ENCODE data around the gene ATP2B2.

- TF ChIP-seq CTCF (IDR thresholded peaks at IDR 0.05) (no peak), POLR2AphosphoS5 (IDR thresholded peaks at IDR 0.05) (no peak), POLR2A (IDR thresholded peaks at IDR 0.05) (no peak)
These were observed 32.4 kb downstream of the ATP2B2 start for GRCh38 chr3:10472877-10473440.
